KMS-11 (cell line): ENCODE measurements around the gene FAT1.

Experiments used
- H2AFZ ChIP-seq: fragments of 200-600 bp; sonication (generic); 2 replicates; pipeline ENCODE4 v1.6.1; 2016; ENCODE audit warnings: antibody characterized with exemption, mixed run types, low read depth
- H3K27ac ChIP-seq: fragments of 200-600 bp; sonication (generic); 2 replicates; pipeline ENCODE4 v1.6.1; 2016; ENCODE audit warnings: mild to moderate bottlenecking, mixed run types
- H3K27me3 ChIP-seq: fragments of 200-600 bp; sonication (generic); 2 replicates; pipeline ENCODE4 v1.6.1; 2017; ENCODE audit warnings: mild to moderate bottlenecking, low read depth, mixed run types, moderate library complexity; ENCODE audit not compliant: insufficient read depth
- H3K36me3 ChIP-seq: fragments of 200-600 bp; sonication (generic); 2 replicates; pipeline ENCODE4 v1.6.1; 2017; ENCODE audit warnings: mild to moderate bottlenecking, mixed run types; ENCODE audit not compliant: insufficient read depth
- H3K4me1 ChIP-seq: fragments of 200-600 bp; sonication (generic); 2 replicates; pipeline ENCODE4 v1.6.1; 2016; ENCODE audit warnings: mild to moderate bottlenecking, low read depth, mixed run types; ENCODE audit not compliant: poor library complexity, severe bottlenecking
- H3K4me2 ChIP-seq: fragments of 200-600 bp; sonication (generic); 2 replicates; pipeline ENCODE4 v1.7.0; 2016; ENCODE audit warnings: mild to moderate bottlenecking, mixed run types
- H3K4me3 ChIP-seq: fragments of 200-600 bp; sonication (generic); IDR thresholded peaks from 2 replicates; pipeline ENCODE4 v1.6.1; 2017; ENCODE audit warnings: low read depth, low read length, mixed read lengths; ENCODE audit not compliant: insufficient read depth
- H3K79me2 ChIP-seq: fragments of 200-600 bp; sonication (generic); 2 replicates; pipeline ENCODE4 v1.6.1; 2016; ENCODE audit warnings: low read depth, mixed run types; ENCODE audit not compliant: insufficient read depth
- H3K9ac ChIP-seq: fragments of 200-600 bp; sonication (generic); 2 replicates; pipeline ENCODE4 v1.6.1; 2016; ENCODE audit warnings: mild to moderate bottlenecking, mixed run types
- H4K20me1 ChIP-seq: fragments of 200-600 bp; sonication (generic); 2 replicates; pipeline ENCODE4 v1.6.1; 2016; ENCODE audit warnings: mild to moderate bottlenecking, mixed run types; ENCODE audit not compliant: insufficient read depth
- TF ChIP-seq, protein P1 (sequence below): fragments of 200-600 bp; sonication (generic); conservative IDR thresholded peaks from 2 replicates; pipeline ENCODE4 v1.6.1; 2017; ENCODE audit warnings: low read depth, mild to moderate bottlenecking, antibody characterized with exemption, low read length, moderate library complexity, mixed read lengths

FAT1 gene

DNA sequence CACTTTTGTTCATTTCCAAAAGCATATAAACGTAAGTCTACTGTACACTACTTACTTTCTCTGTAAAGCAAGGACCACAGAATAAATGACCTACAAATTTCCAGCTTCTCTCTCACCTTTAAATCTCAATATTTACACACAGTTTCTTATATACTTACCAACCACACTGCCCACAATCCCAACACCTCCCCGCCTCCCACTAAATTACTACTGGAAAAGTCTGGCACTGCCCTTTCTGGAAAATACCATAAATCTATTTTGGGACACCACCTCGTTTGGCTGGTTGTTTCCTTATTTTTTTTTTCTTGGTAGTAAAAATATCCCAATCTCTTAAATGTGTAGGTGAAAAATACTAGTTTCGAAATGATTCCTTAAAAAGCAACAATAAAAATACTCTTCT is 19.6 kb downstream of the FAT1 start:
- Histone ChIP-seq H3K27ac (no peak overlapping the region), H3K36me3 (no peaks in the 10 kb centered on the region), H3K4me1 (no peaks in the 10 kb centered on the region), H2AFZ (no peak overlapping the region), H3K9ac (no peak overlapping the region), H3K27me3 (no peaks in the 10 kb centered on the region), H3K4me3 (no peak overlapping the region), H4K20me1 (no peaks in the 10 kb centered on the region), H3K79me2 (no peaks in the 10 kb centered on the region), H3K4me2 (no peak overlapping the region)
- TF ChIP-seq, protein P1, sequence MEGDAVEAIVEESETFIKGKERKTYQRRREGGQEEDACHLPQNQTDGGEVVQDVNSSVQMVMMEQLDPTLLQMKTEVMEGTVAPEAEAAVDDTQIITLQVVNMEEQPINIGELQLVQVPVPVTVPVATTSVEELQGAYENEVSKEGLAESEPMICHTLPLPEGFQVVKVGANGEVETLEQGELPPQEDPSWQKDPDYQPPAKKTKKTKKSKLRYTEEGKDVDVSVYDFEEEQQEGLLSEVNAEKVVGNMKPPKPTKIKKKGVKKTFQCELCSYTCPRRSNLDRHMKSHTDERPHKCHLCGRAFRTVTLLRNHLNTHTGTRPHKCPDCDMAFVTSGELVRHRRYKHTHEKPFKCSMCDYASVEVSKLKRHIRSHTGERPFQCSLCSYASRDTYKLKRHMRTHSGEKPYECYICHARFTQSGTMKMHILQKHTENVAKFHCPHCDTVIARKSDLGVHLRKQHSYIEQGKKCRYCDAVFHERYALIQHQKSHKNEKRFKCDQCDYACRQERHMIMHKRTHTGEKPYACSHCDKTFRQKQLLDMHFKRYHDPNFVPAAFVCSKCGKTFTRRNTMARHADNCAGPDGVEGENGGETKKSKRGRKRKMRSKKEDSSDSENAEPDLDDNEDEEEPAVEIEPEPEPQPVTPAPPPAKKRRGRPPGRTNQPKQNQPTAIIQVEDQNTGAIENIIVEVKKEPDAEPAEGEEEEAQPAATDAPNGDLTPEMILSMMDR, result no peak

DNA sequence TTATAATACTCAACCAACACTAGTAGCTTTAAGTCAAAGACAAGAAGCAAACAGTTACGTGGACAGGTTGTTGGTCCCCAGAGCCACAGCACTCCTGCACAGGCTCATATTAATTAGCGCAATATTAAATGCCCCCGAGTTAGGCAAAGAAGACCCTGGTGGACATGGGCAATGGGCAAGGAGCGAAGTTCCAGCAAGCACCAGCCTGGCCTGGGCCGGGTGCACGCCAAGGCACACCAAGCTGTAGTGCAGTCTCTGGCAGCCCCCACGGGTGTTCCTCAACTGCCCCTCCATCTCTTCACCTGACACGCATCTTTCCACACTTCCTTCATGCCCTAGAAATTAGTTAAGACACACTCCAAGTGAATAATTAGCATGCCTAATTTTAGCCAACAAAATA is 20.1 kb downstream of the FAT1 start:
- no peaks in the 10 kb centered on the region for H3K36me3 ChIP-seq
- no peak overlapping the region for H2AFZ ChIP-seq
- TF ChIP-seq, protein P1, result no peak
- no peaks in the 10 kb centered on the region for H4K20me1 ChIP-seq
- no peaks in the 10 kb centered on the region for H3K27me3 ChIP-seq
- no peaks in the 10 kb centered on the region for H3K79me2 ChIP-seq
- H3K4me1 ChIP-seq, result no peaks in the 10 kb centered on the region
- H3K4me2 ChIP-seq, result no peak overlapping the region
- no peak overlapping the region for H3K27ac ChIP-seq
- H3K4me3 ChIP-seq, result no peak overlapping the region
- H3K9ac ChIP-seq, result no peak overlapping the region

DNA sequence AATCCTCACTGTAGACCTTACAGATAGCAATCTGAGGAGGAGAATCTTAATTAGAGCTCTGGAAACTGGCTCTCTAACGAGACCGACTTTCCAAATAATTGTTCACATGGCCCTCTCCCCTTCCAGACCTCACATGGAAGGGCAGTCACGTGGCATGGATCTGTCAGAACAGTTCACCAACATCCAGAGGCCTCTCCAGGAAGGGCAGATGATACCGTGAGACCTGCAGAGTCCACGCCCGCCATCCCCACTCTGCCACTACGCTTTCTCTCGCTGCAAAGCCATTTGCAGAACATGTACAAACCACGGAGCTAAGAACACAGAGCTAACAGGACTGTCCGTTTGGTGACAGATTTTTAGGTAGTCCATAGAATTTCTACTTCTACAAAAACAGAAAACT is 20.7 kb downstream of the FAT1 start:
- Histone ChIP-seq H3K4me1 (no peaks in the 10 kb centered on the region), H3K4me2 (no peak overlapping the region), H2AFZ (no peak overlapping the region), H3K27me3 (no peaks in the 10 kb centered on the region), H3K36me3 (no peaks in the 10 kb centered on the region), H3K9ac (no peak overlapping the region), H3K4me3 (no peak overlapping the region), H3K27ac (no peak overlapping the region), H3K79me2 (no peaks in the 10 kb centered on the region), H4K20me1 (no peaks in the 10 kb centered on the region)
- TF ChIP-seq, protein P1, result no peak

DNA sequence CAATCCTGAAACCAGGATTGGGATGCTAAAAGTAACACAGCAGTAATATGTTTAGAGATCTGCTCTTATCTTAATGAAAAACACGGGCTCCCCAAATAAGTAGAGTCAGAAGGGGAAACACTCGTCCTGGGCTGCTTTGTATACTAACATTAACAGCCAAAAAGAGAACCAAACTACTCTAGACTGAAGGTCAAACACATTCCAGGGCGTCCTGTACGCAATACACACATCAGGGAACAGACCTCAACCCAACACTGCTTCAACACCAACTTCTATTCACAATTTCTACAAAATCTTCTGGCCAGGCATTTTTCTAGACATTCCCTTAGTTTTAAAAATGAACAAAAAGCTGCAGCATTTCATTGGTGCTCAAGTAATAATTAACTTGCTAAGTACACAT is 21.4 kb downstream of the FAT1 start:
- H3K79me2 ChIP-seq, result no peaks in the 10 kb centered on the region
- no peaks in the 10 kb centered on the region for H3K27me3 ChIP-seq
- no peak overlapping the region for H2AFZ ChIP-seq
- no peaks in the 10 kb centered on the region for H4K20me1 ChIP-seq
- H3K27ac ChIP-seq, result no peak overlapping the region
- H3K9ac ChIP-seq, result no peak overlapping the region
- no peak overlapping the region for H3K4me2 ChIP-seq
- H3K4me1 ChIP-seq, result no peaks in the 10 kb centered on the region
- TF ChIP-seq, protein P1, result no peak
- no peaks in the 10 kb centered on the region for H3K36me3 ChIP-seq
- no peak overlapping the region for H3K4me3 ChIP-seq

DNA sequence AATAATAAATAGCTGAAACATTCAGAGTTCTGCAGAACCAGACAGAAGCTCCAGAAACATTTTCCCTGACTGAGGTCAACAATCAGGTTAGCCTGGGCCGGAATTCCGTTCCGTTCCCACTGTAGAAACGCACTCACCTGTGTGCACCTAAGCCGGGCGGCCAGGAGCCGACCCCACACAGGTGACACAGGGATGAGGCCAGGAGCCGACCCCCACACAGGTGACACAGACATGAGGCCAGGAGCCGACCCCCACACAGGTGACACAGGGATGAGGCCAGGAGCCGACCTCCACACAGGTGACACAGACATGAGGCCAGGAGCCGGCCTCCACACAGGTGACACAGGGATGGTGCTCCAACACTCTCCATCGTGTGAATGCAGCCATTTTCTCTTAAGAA is 21.9 kb downstream of the FAT1 start:
- TF ChIP-seq, protein P1, result no peak
- H3K36me3 ChIP-seq, result no peaks in the 10 kb centered on the region

More for the DNA sequence above, 21.9 kb downstream of the FAT1 start:
- Histone ChIP-seq H2AFZ (no peak overlapping the region), H3K27me3 (no peaks in the 10 kb centered on the region), H3K9ac (no peak overlapping the region), H3K79me2 (no peaks in the 10 kb centered on the region), H3K4me3 (no peak overlapping the region), H3K4me2 (no peak overlapping the region), H3K27ac (no peak overlapping the region), H4K20me1 (no peaks in the 10 kb centered on the region), H3K4me1 (no peaks in the 10 kb centered on the region)
